ENCODE measurements around the gene ATG7.

Gene ATG7

GRCh38 chr3:11605398-11605797, 333.2 kb downstream of the ATG7 start:
- no peak for TF ChIP-seq CTCF (IDR thresholded peaks at IDR 0.05; ENCODE audit: borderline replicate concordance, insufficient read depth, low read depth, low read length)
- H3K4me3 ChIP-seq (ENCODE audit: low read depth, low read length): no peak overlapping the region

- TF ChIP-seq CTCF (IDR thresholded peaks at IDR 0.05; ENCODE audit: borderline replicate concordance, insufficient read depth, low read depth, low read length): no peak
Measured at GRCh38 chr3:11606090-11606784, 334.0 kb downstream of the ATG7 start.

DNA sequence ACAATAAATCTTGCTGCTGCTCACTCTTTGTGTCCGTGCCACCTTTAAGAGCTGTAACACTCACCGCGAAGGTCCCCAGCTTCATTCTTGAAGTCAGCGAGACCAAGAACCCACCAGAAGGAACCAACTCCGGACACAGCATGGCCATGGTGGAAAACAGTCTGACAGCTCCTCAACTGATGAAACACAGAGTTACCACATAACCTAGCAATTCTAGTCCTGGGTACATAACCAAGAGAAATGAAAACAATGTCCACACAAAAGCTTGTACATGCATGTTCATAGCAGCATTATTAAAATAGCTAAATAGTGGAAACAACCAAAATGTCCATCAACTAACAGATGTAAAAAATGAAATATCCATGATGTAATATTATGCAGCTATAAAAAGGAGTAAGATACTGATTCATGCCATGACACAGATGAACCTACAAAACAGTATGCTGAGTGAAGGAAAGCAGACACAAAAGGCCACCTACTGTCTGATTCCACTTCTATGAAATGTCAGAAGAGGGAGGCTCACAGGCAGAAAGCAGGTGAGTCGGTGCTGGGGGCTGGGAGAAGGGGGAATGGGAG, 334.8 kb downstream of the ATG7 start:
- H3K4me3 ChIP-seq (ENCODE audit: low read depth, low read length): no peak overlapping the region
- no peak for TF ChIP-seq CTCF (IDR thresholded peaks at IDR 0.05; ENCODE audit: borderline replicate concordance, insufficient read depth, low read depth, low read length)

More at GRCh38 chr3:11606090-11606784, 334.0 kb downstream of the ATG7 start:
- H3K4me3 ChIP-seq (ENCODE audit: low read depth, low read length): no peak overlapping the region
